Glomerular visceral epithelial cell (primary cell): Measurements from ENCODE around the gene RALGAPA2.
A peak's percentile ranks its signal among the peaks of the same experiment; 100 is the strongest.
"Not testable (repeated sequence)": the region's sequence is repeated elsewhere in the genome, so short reads cannot be mapped to it uniquely, and the experiment has no call there.

ENCODE experiments used
- DNase-seq: peaks from one replicate; pipeline ENCODE4 v3.0.0-alpha.2; 2016; ENCODE audit errors: extremely low spot score

Gene RALGAPA2

GRCh38 chr20:20367575-20368417 lies 344.6 kb downstream of the RALGAPA2 start, which contains the start of gene INSM1:
Gene INSM1 (plus strand): TSS chr20:20368104. CDS start chr20:20368268, 164 bp downstream.
- DNase-seq, result no peak

- no peak for DNase-seq
Measured at GRCh38 chr20:20366876-20367574, 345.4 kb downstream of the RALGAPA2 start.

GRCh38 chr20:20366551-20366875 lies 345.9 kb downstream of the RALGAPA2 start:
- DNase-seq, result no peak

GRCh38 chr20:20365480-20366161 lies 346.8 kb downstream of the RALGAPA2 start:
- DNase-seq, result no peak

- no peak for DNase-seq
Measured at GRCh38 chr20:20364593-20365479, 347.6 kb downstream of the RALGAPA2 start.

- DNase-seq, result no peak
Measured at GRCh38 chr20:20363799-20364592, 348.4 kb downstream of the RALGAPA2 start.

- DNase-seq, result no peak
Measured at GRCh38 chr20:20363434-20363798, 349.0 kb downstream of the RALGAPA2 start.

GRCh38 chr20:20362774-20363433 lies 349.5 kb downstream of the RALGAPA2 start:
- DNase-seq, result no peak

GRCh38 chr20:20360464-20360863 lies 352.0 kb downstream of the RALGAPA2 start:
- DNase-seq, result peak; percentile 57

GRCh38 chr20:20359628-20360027 lies 352.8 kb downstream of the RALGAPA2 start:
- DNase-seq, result no peak

GRCh38 chr20:20358801-20359200 lies 353.6 kb downstream of the RALGAPA2 start:
- DNase-seq, result no peak

- DNase-seq, result not testable (repeated sequence)
Measured at GRCh38 chr20:20355503-20355902, 356.9 kb downstream of the RALGAPA2 start.

- DNase-seq, result no peak
Measured at GRCh38 chr20:20353576-20353975, 358.9 kb downstream of the RALGAPA2 start.

GRCh38 chr20:20344476-20344875 lies 368.0 kb downstream of the RALGAPA2 start:
- DNase-seq, result no peak

- DNase-seq, result no peak
Measured at GRCh38 chr20:20343932-20344331, 368.5 kb downstream of the RALGAPA2 start.
